ENCODE measurements around the gene TK1.

GRCh38 chr17:78146881-78147280 lies 40.0 kb downstream of the TK1 start:
- no peak for TF ChIP-seq POLR2A (IDR thresholded peaks at IDR 0.05)
- TF ChIP-seq, protein P1, sequence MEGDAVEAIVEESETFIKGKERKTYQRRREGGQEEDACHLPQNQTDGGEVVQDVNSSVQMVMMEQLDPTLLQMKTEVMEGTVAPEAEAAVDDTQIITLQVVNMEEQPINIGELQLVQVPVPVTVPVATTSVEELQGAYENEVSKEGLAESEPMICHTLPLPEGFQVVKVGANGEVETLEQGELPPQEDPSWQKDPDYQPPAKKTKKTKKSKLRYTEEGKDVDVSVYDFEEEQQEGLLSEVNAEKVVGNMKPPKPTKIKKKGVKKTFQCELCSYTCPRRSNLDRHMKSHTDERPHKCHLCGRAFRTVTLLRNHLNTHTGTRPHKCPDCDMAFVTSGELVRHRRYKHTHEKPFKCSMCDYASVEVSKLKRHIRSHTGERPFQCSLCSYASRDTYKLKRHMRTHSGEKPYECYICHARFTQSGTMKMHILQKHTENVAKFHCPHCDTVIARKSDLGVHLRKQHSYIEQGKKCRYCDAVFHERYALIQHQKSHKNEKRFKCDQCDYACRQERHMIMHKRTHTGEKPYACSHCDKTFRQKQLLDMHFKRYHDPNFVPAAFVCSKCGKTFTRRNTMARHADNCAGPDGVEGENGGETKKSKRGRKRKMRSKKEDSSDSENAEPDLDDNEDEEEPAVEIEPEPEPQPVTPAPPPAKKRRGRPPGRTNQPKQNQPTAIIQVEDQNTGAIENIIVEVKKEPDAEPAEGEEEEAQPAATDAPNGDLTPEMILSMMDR (IDR thresholded peaks at IDR 0.05) = no peak
